Measurements from ENCODE around the gene SOX2. TPM values are rescaled to one million over a fixed set of nuclear protein-coding genes. Genes with fewer than 3 reads are reported as not detected.
A peak's percentile ranks its signal among the peaks of the same experiment; 100 is the strongest.

The SOX2 gene
- total RNA-seq, 1 experiment from 2014 or later, result 307 TPM

DNA sequence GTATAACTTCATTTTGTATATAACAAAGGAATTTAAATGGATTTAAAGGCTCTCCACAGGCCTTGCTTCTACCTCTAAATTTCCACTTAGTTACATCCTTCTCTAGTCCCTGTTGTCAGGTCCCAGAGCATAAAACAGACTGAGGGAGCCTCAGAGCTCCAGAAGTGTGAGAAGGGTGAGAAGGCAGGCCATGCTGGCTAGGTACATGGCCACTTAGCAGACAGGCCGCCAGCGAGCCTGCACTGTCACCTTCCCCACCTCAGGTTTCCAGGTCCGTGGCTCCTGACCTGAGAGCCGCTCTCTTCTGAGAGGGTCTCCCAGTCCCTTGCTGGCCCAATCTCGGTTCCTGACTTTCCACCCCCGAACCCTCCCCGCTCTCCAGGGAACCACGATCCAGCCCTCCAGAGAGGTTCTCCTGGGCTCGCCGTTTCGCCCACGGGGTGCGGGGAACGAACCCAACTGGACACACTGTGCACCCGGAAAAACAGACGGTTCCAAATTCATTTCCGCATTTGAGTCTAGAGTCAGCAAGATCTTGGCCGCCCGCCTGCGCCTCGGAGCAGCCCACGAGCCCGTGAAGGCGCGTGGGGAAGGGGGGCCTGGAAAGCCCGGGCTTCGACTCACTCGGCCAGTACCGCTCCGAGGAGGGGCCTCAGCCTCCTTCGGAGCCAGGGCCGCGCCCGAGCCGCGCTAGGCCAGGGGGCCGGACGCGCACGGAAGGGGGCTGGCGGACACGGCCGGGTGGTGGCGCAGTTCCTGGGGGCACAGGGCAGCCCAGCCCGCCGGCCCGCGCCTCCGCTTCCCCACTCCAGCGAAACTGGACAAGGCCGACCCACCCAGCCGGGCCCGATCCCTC is 16.7 kb upstream of the SOX2 start:
- peaks cover 6% of the 10 kb centered on the region; the same call in 1 of the 2 replicates for H3K4me1 ChIP-seq (ENCODE audit: insufficient read depth, low read length)
- H3K56ac ChIP-seq (ENCODE audit: insufficient read length, low read depth, low read length), result no peak overlapping the region
- DNase-seq, result peak; percentile 70
- no peak overlapping the region for H2BK20ac ChIP-seq (ENCODE audit: low read depth, low read length, poor library complexity, severe bottlenecking)
- no peak overlapping the region for H2AK5ac ChIP-seq (ENCODE audit: insufficient read length, low read length)
- no peak overlapping the region for H3K27ac Mint-ChIP-seq
- H2AFZ ChIP-seq (ENCODE audit: low read length), result no peak overlapping the region
- no peak overlapping the region for H4K8ac ChIP-seq (replicated peaks; ENCODE audit: insufficient read length, low read depth, low read length)
- no peaks in the 10 kb centered on the region for H3K9me3 ChIP-seq (ENCODE audit: control insufficient read depth, low read depth, low read length)
- H3K4me1 Mint-ChIP-seq, result peaks cover 31 to 57% of the 10 kb centered on the region in 2 experiments
- H3K4me3 Mint-ChIP-seq, result peak overlapping the region in 1 of 2 experiments; percentile 83; a peak in 3 of 5 replicates
- no peaks in the 10 kb centered on the region; a peak in 1 of 5 replicates for H3K9me3 Mint-ChIP-seq
- no peak overlapping the region for H2BK120ac ChIP-seq (ENCODE audit: low read depth, low read length, poor library complexity, severe bottlenecking)
- TF ChIP-seq, protein P1, sequence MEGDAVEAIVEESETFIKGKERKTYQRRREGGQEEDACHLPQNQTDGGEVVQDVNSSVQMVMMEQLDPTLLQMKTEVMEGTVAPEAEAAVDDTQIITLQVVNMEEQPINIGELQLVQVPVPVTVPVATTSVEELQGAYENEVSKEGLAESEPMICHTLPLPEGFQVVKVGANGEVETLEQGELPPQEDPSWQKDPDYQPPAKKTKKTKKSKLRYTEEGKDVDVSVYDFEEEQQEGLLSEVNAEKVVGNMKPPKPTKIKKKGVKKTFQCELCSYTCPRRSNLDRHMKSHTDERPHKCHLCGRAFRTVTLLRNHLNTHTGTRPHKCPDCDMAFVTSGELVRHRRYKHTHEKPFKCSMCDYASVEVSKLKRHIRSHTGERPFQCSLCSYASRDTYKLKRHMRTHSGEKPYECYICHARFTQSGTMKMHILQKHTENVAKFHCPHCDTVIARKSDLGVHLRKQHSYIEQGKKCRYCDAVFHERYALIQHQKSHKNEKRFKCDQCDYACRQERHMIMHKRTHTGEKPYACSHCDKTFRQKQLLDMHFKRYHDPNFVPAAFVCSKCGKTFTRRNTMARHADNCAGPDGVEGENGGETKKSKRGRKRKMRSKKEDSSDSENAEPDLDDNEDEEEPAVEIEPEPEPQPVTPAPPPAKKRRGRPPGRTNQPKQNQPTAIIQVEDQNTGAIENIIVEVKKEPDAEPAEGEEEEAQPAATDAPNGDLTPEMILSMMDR (conservative IDR thresholded peaks at IDR 0.05), result no peak
- H3K27me3 Mint-ChIP-seq (ENCODE audit: low read depth), result no peaks in the 10 kb centered on the region
- no peak overlapping the region for H3T11ph ChIP-seq (ENCODE audit: low read length)
- peak overlapping the region; percentile 39; the same call in 1 of the 2 replicates for H3K14ac ChIP-seq (ENCODE audit: insufficient read depth, low read length)
- no peaks in the 10 kb centered on the region for H3K36me3 Mint-ChIP-seq (ENCODE audit: insufficient read depth in 1 of 3, low read depth in 3 of 3)
- no peaks in the 10 kb centered on the region for H3K79me2 ChIP-seq (ENCODE audit: insufficient read depth, low read length)
- no peak overlapping the region for H2BK5ac ChIP-seq (ENCODE audit: insufficient read length, low read length)
- H3K27ac ChIP-seq (ENCODE audit: insufficient read length, low read depth, low read length), result no peak overlapping the region
- H3K9ac ChIP-seq (ENCODE audit: extremely low read depth, insufficient read length, low read length), result no peak overlapping the region
- peaks cover 19% of the 10 kb centered on the region for H3K23me2 ChIP-seq (ENCODE audit: insufficient read length, low read depth, low read length, poor library complexity, severe bottlenecking)
- no peak overlapping the region for H3K18ac ChIP-seq (ENCODE audit: insufficient read length, low read depth, low read length)
- no peak overlapping the region for H2BK12ac ChIP-seq (ENCODE audit: insufficient read length, low read depth, low read length)
- H4K20me1 ChIP-seq (ENCODE audit: control insufficient read depth, insufficient read depth, insufficient read length), result no peaks in the 10 kb centered on the region
- H3K4me2 ChIP-seq (ENCODE audit: insufficient read depth, insufficient read length, low read length), result peak overlapping the region; percentile 100
- no peak overlapping the region for H4K5ac ChIP-seq (ENCODE audit: insufficient read length, low read depth, low read length)
- peaks cover 12% of the 10 kb centered on the region; the same call in 1 of the 2 replicates for H3K27me3 ChIP-seq (ENCODE audit: insufficient read depth, low read length)
- WGBS (ENCODE audit: extremely low coverage, insufficient read length, low lambda C conversion rate), result no CpG with 5 or more reads among the region's 53 CpGs
- no peak overlapping the region for H3K23ac ChIP-seq (ENCODE audit: insufficient read length, low read depth, low read length)
- H4K91ac ChIP-seq (ENCODE audit: insufficient read length, low read depth, low read length), result no peak overlapping the region
- no peaks in the 10 kb centered on the region for H3K79me1 ChIP-seq (ENCODE audit: insufficient read depth, low read depth, low read length, poor library complexity, severe bottlenecking)
- no peak overlapping the region for H2BK15ac ChIP-seq (ENCODE audit: low read depth, low read length)
- no peak overlapping the region for H3K4ac ChIP-seq (ENCODE audit: low read depth, low read length)

Data from H9 (cell line).